ENCODE data around the gene CD74. TPM values are rescaled to one million over a fixed set of nuclear protein-coding genes. Genes with fewer than 3 reads are reported as not detected.
A peak's percentile ranks its signal among the peaks of the same experiment; 100 is the strongest.

Gene CD74
- total RNA-seq, 1 experiment from 2014 or later, result 53.3 TPM

GRCh38 chr5:150364004-150364403 lies 48.7 kb downstream of the CD74 start:
- DNase-seq (ENCODE audit: low read depth), result no peak

GRCh38 chr5:150363185-150363584 lies 49.5 kb downstream of the CD74 start:
- DNase-seq (ENCODE audit: low read depth), result no peak

GRCh38 chr5:150361301-150361700 lies 51.4 kb downstream of the CD74 start:
- no peak for DNase-seq (ENCODE audit: low read depth)

GRCh38 chr5:150358261-150359095 lies 54.2 kb downstream of the CD74 start:
- DNase-seq (ENCODE audit: low read depth), result peak; percentile 31

DNA sequence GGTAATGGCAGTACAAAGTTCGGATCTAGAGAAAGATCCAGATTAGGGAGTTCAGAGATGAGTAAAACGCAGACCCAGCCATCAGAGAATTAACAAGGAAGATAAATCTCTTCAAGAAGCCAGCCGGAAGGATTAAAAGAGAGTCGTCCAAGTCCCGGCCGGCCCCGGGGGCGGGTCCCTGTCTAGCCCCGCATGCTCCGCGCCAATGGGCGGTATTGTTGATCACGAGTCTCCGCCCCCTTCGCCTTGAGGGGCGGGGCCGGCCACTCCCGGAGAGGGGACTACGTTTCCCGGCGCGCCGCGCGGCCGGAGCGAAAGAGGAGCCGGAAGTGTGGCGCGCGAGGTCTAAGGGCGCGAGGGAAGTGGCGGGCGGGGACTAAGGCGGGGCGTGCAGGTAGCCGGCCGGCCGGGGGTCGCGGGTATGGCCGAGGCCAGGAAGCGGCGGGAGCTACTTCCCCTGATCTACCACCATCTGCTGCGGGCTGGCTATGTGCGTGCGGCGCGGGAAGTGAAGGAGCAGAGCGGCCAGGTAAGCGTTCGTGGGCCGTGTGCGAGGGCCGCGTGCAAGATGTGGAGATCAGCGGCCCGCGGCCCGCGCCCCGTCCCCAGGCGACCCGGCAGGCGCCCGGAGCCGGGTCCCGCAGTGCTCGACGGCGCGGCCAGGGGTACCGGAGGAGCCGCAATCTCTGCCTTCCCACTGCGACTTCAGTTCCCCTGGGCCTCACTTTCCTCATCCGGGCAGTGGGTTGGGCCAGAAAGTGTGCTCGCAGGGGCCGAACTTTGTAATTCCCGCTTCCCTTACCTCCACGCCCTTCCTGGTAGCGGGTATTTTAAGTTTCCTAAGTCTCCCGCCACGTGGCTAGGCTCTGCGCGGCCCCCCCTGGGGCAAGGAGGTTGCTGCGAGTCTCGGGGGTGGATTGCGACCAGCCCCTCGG lies 55.1 kb downstream of the CD74 start, which contains the start of gene TCOF1:
Gene TCOF1, plus strand, starts transcription at position 372 of the 935 bp plus-strand sequence. Its CDS starts 50 bp downstream, at position 422.
- DNase-seq (ENCODE audit: low read depth), result peak; percentile 92

- no peak for DNase-seq (ENCODE audit: low read depth)
Measured at GRCh38 chr5:150356575-150357294, 56.0 kb downstream of the CD74 start.

- DNase-seq (ENCODE audit: low read depth), result no peak
Measured at GRCh38 chr5:150355791-150356190, 56.9 kb downstream of the CD74 start.

GRCh38 chr5:150353032-150353675 lies 59.6 kb downstream of the CD74 start:
- DNase-seq (ENCODE audit: low read depth), result no peak

GRCh38 chr5:150352244-150353031 lies 60.3 kb downstream of the CD74 start:
- peak; percentile 49 for DNase-seq (ENCODE audit: low read depth)

Other genes starting within 250 kb of the CD74 start
- gene CDX1, start 246.1 kb downstream of the CD74 start, total RNA-seq (2014; rRNA removed; shearing (Covaris generic)), result 0.24 and 0.98 TPM in 2 replicates
- not detected in 2 replicates for gene SLC6A7, start 222.8 kb downstream of the CD74 start, total RNA-seq (2014; rRNA removed; shearing (Covaris generic))
- gene CAMK2A, start 123.1 kb downstream of the CD74 start, total RNA-seq (2014; rRNA removed; shearing (Covaris generic)), result 0.60 and 1.1 TPM in 2 replicates
- 0.10 TPM in 1 of 2 replicates, not detected in the other for gene ARSI, start 110.0 kb downstream of the CD74 start, total RNA-seq (2014; rRNA removed; shearing (Covaris generic))
- 19.1 and 21.4 TPM in 2 replicates for gene TCOF1, start 55.2 kb downstream of the CD74 start, total RNA-seq (2014; rRNA removed; shearing (Covaris generic))
- 2,147 and 2,510 TPM in 2 replicates for gene RPS14, start 36.8 kb upstream of the CD74 start, total RNA-seq (2014; rRNA removed; shearing (Covaris generic))
- gene NDST1, start 95.2 kb upstream of the CD74 start, total RNA-seq (2014; rRNA removed; shearing (Covaris generic)), result 18.5 and 21.3 TPM in 2 replicates
- 0.98 and 1.4 TPM in 2 replicates for gene SYNPO, start 227.8 kb upstream of the CD74 start, total RNA-seq (2014; rRNA removed; shearing (Covaris generic))
- 0.78 TPM in 1 of 2 replicates, not detected in the other for gene MYOZ3, start 248.3 kb upstream of the CD74 start, total RNA-seq (2014; rRNA removed; shearing (Covaris generic))